ENCODE results near the gene EPHA6. TPM values are rescaled to one million over a fixed set of nuclear protein-coding genes. Genes with fewer than 3 reads are reported as not detected.

The EPHA6 gene
- total RNA-seq, 1 experiment from 2014 or later = 0.61 TPM

DNA sequence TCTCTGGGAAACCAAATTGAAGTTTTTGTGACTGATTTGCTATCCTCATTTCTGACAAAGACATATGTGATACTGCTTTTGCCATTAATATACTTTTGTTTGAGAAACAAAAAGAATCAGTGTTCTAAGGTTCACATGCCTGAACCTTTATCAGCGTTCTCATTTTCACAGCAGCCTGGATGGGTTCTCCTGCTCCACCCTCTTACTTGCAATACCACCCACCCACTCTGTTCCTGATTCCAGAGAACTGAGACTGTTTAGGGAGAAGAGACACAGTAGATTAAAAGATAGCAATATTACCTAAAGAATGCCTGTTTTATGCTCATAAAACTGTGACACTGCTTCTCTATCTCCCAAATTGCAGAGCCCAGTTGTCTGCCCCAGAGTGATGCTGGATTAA is 924.4 kb downstream of the EPHA6 start:
- Histone ChIP-seq H3K23ac (ENCODE audit: insufficient read length, low read depth, low read length) (no peak overlapping the region), H3K14ac (ENCODE audit: insufficient read depth, low read length) (no peak overlapping the region)
- no CpG with 5 or more reads among the region's 1 CpG for WGBS (ENCODE audit: extremely low coverage, insufficient read length, low lambda C conversion rate)

More for the DNA sequence above, 924.4 kb downstream of the EPHA6 start:
- Histone ChIP-seq H3K27me3 (ENCODE audit: insufficient read depth, low read length) (no peaks in the 10 kb centered on the region), H3T11ph (ENCODE audit: low read length) (no peak overlapping the region), H4K91ac (ENCODE audit: insufficient read length, low read depth, low read length) (no peak overlapping the region), H2BK5ac (ENCODE audit: insufficient read length, low read length) (no peak overlapping the region), H3K4ac (ENCODE audit: low read depth, low read length) (no peak overlapping the region), H3K27ac (ENCODE audit: insufficient read length, low read depth, low read length) (no peak overlapping the region), H3K4me1 (ENCODE audit: insufficient read depth, low read length) (no peaks in the 10 kb centered on the region), H2AK5ac (ENCODE audit: insufficient read length, low read length) (no peak overlapping the region), H2BK20ac (ENCODE audit: low read depth, low read length, poor library complexity, severe bottlenecking) (no peak overlapping the region), H4K8ac (replicated peaks; ENCODE audit: insufficient read length, low read depth, low read length) (no peak overlapping the region), H3K79me1 (ENCODE audit: insufficient read depth, low read depth, low read length, poor library complexity, severe bottlenecking) (no peaks in the 10 kb centered on the region), H3K79me2 (ENCODE audit: insufficient read depth, low read length) (no peaks in the 10 kb centered on the region), H2BK12ac (ENCODE audit: insufficient read length, low read depth, low read length) (no peak overlapping the region), H2BK15ac (ENCODE audit: low read depth, low read length) (no peak overlapping the region), H3K4me2 (ENCODE audit: insufficient read depth, insufficient read length, low read length) (no peak overlapping the region), H3K9ac (ENCODE audit: extremely low read depth, insufficient read length, low read length) (no peak overlapping the region), H4K20me1 (ENCODE audit: control insufficient read depth, insufficient read depth, insufficient read length) (no peaks in the 10 kb centered on the region), H3K23me2 (ENCODE audit: insufficient read length, low read depth, low read length, poor library complexity, severe bottlenecking) (no peaks in the 10 kb centered on the region), H4K5ac (ENCODE audit: insufficient read length, low read depth, low read length) (no peak overlapping the region), H2BK120ac (ENCODE audit: low read depth, low read length, poor library complexity, severe bottlenecking) (no peak overlapping the region), H3K9me3 (ENCODE audit: control insufficient read depth, low read depth, low read length) (no peaks in the 10 kb centered on the region), H3K18ac (ENCODE audit: insufficient read length, low read depth, low read length) (no peak overlapping the region), H2AFZ (ENCODE audit: low read length) (no peak overlapping the region), H3K56ac (ENCODE audit: insufficient read length, low read depth, low read length) (no peak overlapping the region)
- H3K27me3 Mint-ChIP-seq (ENCODE audit: low read depth) = no peaks in the 10 kb centered on the region
- H3K4me1 Mint-ChIP-seq = peaks cover 5 to 8% of the 10 kb centered on the region in 2 experiments
- H3K36me3 Mint-ChIP-seq (ENCODE audit: insufficient read depth in 1 of 3, low read depth in 3 of 3) = no peaks in the 10 kb centered on the region
- H3K4me3 Mint-ChIP-seq = no peak overlapping the region
- no peaks in the 10 kb centered on the region for H3K9me3 Mint-ChIP-seq
- no peak overlapping the region for H3K27ac Mint-ChIP-seq
- TF ChIP-seq, protein P1, sequence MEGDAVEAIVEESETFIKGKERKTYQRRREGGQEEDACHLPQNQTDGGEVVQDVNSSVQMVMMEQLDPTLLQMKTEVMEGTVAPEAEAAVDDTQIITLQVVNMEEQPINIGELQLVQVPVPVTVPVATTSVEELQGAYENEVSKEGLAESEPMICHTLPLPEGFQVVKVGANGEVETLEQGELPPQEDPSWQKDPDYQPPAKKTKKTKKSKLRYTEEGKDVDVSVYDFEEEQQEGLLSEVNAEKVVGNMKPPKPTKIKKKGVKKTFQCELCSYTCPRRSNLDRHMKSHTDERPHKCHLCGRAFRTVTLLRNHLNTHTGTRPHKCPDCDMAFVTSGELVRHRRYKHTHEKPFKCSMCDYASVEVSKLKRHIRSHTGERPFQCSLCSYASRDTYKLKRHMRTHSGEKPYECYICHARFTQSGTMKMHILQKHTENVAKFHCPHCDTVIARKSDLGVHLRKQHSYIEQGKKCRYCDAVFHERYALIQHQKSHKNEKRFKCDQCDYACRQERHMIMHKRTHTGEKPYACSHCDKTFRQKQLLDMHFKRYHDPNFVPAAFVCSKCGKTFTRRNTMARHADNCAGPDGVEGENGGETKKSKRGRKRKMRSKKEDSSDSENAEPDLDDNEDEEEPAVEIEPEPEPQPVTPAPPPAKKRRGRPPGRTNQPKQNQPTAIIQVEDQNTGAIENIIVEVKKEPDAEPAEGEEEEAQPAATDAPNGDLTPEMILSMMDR (conservative IDR thresholded peaks at IDR 0.05) = no peak
- DNase-seq = no peak
